GM19455 (cell line): ENCODE measurements around the gene CDH5.

Experiments used
- ATAC-seq: cut with Tn5 transposase; IDR thresholded peaks from one replicate; pipeline ENCODE4 v1.9.1; 2021; ENCODE audit not compliant: unreplicated experiment

The CDH5 gene

DNA sequence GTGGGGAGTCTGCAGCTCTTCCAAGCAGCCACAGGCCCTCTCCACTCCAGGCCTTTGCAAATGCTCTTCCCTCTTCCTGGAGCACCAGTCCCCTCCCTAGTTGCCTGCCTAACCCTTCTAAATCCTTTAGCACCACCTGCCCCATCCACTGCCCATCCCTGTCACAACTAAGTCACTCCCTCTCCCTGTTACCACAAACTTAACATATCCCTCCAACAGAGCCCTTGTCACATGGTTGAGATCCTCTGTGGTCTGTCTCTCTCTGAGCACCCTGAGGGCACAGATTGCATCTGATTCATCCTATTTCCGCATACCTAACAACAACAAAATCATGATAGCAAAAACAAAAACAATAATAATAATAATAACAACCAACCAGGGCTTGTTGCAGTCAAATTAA lies 49.6 kb downstream of the CDH5 start:
- no peak for ATAC-seq

DNA sequence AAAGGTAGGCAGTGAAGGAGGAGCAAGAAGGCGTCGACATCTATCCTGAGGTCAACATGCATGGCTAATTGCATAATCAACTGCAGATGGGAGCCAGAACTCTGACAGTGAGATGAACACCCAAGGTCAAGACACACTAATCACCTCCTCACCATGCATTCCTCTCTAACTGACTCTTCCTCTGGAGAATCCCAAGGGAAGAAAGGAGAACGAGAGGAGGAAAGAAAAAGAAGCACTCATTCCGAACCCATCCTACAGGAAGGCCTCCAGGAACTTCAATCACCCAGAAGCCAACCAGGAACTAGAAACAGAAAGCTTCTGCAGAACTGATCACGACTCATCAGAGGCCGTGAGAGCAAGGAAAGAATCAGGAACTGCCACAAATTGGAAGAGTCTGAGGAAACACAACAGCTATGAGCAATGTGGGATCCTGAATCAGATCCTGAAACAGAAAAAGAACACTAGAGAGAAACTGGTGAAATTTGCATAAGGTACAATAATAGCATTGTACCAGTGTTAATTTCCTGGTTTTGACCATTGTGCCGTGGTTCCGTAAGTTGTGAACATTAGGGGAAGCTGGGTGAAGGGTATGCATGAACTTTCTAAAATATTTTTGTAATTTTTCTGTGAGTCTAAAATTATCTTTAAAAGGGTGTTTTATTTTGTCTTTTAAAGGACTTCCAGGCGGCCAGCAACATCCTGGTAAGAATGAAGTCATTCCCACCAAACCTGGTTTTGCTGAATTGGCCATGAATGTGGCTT lies 50.6 kb downstream of the CDH5 start:
- ATAC-seq, result no peak

DNA sequence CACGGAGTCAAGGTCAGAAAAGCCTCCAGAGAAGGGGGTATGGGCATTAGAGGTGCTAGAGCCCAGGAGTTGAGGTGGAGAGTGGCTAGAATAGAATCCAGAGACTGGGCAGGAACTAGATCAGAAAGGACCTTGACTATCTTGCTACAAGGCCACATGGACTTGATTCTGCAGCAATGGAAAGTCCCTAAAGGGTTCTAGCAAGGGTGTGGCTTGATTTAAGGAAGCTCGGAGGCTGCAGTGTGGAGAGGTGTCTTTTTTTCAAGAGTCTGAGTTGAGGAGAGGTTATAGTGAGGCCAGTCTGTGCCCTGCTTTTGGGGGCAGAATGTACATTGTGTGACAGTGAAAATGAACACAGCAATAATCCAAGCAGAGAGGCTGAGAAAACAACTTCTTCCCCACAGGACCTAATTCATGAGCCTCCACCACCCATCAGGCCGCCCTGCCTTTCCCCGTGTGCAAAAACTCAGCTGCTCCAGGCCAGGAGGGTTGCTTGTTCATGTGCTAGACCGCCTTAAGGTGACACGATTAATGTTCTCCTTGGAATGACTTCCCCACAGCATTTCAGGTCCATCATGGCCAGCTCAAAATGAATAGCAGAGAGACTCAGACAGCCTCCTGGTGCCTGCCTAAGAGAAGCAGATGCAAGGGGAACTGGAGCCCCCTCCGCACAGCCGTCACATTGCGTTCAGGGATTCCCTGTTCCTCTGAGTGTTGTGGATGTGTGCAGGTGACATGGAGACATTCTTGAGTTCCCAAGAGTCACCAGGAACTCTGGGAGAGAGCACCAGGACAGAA lies 51.9 kb downstream of the CDH5 start:
- no peak for ATAC-seq

DNA sequence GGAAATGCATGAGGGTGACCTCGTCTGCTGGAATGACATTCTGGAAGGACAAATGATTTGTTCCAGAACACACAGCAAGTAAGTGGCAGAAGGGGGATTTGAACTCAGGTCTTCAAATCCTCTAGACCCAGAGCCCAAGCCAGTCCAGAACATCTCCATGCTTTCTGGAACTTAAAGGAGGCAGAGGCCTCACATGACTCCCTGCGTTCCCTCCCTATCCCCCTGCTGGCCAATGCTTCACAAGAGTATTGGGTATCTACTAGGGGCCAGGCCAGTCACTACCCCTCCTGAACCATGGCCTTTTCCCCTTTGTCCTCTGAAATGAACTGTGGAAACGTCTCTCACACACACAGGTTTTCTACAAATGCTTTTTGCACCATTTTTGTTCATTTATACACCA lies 53.0 kb downstream of the CDH5 start:
- ATAC-seq, result no peak

DNA sequence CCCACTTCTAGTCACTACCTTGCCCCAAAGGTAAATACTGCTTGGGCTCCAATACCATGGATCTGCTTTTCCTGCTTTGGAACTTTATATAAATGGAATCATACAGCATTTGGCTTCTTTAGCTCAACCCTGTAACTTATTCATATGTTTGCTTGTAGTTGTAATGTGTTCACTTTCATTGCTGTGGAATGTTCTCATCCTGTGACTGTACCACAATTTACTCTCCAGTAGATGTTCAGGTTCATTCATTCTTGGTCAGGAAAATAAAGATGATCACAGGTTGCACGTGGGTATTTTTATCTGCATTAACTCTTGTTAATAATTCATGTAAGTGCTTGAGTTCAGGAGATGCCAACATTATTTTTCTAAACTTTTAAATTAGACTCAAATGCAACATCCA lies 53.9 kb downstream of the CDH5 start:
- no peak for ATAC-seq

DNA sequence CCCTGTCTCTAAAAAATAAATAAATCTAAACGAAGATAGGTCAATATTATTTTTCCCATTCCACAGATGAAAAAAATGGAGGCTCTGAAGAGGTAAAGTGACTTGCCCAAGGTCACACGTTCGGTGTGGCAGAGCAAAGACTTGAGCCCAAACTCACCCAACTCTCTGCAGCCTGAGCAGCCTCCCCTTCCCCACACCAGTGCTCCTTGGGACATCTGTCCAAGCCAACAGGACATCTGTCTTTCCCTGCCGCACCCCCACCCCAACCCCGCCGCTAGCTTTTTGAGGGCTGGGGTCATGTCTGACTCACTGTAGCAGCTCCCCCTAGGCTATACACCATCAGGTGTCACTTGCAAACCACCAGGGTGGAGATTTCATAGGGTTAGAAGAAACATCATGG lies 55.4 kb downstream of the CDH5 start:
- ATAC-seq, result no peak

DNA sequence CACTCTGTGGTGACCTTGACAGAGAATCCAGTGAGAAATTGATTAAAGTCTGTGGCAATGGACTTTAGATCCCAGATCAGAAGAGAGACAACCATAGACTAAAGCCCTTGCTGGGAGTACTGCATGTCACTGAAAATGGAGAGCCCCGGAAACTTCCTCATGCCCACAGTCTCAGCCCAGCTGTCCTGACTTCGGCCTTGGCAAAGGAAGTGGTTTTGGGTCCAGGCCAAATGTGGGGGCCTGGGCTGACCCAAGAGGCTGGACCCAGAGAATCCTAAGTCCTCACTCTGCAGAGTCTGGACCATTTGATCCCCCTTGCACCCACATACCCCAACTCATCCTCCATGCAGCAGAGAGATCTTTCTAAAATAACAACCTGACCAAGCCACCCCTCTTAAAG lies 55.9 kb downstream of the CDH5 start:
- ATAC-seq, result no peak

DNA sequence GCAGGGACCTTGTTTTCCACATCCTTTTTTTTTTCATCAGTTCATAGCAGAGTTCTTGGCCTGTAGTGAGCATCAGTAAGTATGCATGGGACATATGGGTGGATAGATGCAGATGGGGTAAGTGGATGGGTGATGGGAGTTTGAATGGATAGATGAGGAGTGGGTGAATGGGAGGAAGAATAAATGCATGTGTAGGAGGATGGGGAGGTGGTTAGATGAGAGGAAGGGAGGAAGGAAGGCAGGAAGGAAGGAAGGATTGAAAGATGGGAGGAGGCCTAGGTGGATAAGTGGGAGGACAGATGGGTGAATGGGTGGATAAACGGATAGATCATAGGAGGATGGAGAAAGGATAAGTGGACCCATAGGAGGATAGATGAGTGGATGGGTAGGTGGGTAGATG lies 56.7 kb downstream of the CDH5 start:
- ATAC-seq, result no peak

DNA sequence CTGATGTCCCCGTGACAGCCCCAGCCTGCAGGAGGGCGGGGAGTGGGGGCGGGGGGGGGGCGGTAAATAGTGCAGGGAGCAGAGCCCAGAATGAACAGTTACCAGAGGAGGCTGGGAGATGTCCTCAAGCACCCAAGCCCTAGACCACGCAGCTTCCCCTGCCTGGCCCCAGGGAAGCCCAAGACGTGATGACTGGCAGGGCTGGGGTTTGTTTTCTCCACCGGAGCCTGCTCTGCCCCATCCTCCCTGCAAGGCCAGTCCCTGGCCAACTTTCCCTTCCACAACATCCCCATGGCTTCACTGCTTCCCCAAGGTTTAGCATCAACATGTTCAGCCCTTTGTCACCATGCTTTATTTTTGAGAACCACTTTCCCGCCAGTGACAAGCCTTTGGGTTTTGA lies 59.2 kb downstream of the CDH5 start:
- ATAC-seq, result no peak

DNA sequence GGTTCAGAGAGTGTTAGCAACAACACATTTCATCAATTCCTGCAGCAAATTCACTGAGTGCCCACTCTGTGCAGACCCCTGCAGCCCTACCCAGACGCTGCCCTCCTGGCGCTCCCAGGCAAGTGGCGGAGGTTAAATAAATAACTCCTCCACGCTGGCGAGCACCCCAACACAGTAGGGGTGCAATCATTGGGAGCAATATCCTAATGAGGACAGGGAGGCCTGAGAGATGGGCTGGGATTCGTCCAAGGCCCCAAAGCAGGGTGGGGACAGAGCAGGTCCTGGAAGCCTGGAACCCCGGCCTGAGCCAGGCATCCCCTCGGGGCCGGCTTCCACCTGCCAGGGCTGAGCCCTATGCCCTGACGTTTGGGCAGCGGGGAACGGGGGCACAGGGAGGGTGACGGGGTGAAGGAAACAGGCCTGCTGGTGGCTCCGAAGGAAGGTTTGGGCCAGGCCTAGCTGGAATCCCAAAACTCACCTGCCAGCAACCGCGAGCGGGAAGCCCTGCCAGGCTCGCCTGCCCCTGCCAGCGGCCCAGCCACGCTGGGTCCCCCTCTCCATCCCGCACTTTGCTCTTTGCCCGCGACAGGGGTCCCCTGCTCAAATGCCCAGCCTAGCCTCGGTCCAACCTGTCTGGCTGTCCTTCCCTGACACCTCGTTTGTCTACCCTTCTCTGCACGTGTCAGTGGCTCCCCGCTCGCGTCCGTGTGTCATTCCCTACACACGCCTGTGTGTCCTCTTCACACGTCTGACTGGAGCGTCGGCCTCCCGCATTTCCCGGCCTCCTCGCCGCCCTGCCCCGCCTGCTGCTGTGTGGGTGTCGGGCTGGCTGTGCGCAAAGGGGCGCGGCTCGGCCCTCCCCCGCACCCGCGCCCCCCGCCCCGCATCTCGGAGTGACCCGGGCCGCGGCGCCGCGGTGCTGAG lies 59.9 kb downstream of the CDH5 start:
- ATAC-seq, result no peak

DNA sequence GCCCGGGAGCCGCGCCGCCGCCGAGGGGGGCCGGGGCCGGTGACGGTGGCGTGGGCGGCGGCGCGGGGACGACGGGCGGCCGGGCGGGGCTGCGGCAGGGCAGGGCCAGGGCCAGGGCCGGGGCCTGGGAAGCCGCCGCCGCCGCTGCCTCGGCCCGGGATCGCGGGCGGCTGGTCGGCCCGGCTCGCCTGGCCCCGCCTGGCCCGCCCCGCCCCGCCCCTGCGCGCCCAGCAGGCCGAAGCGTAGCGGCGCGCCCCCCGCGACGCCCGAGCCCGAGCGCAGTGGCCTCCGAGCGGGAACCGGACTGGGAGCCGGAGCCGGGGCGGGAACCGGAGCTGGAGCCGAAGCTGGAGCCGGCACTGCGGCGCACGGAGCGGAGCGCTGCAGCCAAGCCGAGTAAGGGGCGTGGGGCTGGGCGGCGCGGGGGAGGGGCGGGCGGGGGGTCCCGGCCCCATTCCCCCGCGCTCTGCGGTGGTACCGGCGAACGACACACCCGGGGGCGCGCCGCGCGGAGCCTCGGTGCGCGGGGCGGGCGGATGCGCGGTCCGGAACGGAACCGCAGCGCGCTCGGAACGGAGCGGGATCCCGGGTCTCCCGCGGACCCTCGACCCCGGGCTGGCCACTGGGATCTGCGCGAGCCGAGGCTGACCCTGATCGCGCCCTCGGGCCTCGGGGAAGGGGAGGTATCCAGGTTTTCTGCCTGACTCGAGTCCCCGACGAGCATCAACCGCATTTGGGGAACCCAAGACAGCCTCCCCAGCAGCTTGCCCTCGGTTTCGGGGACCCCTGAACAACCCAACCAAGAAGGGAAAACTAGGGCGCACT lies 60.8 kb downstream of the CDH5 start, which contains the start of gene BEAN1:
Gene BEAN1, plus strand, starts transcription at position 260 of the 825 bp plus-strand sequence. CDS start 10,382 bp downstream, outside the sequence.
- no peak for ATAC-seq

DNA sequence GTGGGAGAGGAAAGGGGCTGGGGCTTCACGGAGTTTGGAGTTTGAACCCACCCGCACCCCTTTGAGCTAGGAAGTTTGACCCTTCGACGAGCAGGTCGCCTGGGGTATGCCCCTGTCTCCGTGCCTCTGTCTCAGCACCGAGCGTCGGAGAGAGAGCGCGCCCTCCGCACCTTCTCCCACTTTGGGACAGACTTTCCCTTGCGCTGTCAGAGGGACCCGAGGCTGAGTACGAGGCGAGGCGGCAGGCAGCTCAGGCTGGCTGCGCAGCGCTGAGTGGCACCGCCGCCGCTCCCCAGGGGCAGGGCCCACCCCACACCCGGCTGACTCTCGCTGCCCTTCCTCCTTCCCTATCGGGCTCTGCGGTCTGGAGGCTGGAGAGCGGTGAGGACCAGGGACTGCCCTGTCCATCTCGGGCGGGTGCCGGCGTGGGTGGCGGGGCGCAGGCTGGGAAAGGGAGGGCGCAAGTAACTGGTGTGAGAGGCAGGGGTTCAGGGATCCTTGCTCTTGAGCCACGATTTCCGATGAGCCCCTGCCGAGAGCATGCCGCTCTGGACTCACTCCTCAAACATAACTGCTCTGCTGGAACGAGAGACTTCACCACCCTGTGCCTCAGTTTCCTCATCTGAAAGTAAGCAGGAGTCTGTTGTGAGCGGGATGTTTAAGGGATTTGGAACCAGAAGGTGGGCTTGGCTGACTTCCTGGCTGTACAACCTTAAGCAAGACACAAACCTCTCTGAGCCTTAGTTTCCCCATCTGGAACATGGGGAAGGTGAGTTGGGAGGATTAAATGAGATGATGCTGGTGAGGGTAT lies 61.6 kb downstream of the CDH5 start:
- no peak for ATAC-seq

DNA sequence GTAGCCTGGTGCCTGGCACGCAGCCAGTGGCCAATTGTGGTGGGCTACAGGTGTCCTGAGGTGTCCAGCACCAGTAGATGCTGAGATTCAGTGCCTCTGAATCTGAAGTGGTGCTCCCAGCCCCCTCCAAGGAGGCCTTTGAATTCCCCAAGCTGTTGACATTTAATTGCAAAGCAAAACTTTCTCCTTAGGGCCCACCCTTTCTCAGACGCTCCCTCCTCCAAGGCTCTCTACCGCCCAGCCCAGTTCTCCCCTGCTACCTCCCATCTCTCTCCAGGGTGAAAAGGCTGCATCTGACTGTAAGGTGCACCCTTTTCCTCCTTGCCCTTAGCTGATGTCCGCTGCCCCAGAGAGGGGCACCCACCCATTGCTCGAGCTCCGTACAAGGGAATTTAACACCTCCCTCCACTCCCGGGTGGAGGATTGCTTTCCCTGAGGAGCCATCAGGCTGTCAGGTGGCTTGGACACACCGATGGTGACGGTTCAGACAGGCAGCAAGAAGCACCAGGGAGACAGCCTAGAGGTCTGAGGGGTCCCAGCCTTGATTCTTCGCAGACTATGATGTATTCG lies 62.3 kb downstream of the CDH5 start:
- no peak for ATAC-seq

DNA sequence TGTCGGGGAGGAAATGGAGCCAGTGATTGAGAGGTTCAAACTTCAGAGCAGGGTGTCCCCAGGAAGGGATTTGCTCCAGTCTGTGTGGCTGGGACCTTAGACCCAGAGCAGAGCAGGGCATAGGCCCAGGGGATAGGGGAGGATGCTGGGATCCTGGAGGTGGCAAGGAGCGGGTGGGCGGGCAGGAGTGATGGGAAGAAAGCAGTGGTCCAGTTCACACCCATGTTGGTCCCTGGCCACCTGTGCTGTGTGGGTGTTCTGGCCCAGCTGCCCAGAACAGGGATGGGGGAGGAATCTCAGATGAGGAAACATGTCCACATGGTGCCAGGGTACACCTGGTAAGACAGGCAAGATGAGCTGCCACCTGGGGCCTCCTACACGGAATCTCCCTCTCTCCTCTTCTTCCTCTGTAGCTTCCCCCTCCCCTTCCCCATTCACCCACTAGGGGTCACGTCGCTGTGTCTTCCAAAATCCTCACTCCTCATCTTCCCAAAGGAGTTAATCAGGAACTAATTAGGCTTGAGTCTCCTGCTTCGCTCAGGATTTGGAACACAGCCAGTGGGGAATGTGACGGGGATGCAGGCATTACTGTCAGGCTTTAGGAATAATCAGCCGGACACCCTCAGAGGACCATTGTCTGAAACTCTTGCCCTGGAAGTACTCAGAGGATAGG lies 62.9 kb downstream of the CDH5 start:
- ATAC-seq, result no peak

DNA sequence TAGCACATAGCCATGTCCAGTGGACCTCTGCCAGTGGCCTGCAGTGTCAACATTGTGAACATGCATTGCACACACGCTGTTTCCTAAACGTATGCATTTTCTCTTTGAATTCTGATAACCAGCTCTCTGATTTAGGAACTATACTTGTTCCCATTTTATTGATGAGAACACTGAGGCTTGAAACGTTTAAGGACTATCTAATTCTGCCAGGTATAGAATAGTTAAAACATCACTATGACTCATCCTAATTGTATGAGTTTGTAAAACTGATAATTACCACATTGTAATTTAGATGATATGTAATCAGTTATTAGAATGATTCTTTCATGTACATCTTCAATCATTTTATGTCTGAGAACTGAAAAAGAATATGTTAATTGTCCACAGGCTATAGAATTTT lies 63.7 kb downstream of the CDH5 start:
- ATAC-seq, result no peak

DNA sequence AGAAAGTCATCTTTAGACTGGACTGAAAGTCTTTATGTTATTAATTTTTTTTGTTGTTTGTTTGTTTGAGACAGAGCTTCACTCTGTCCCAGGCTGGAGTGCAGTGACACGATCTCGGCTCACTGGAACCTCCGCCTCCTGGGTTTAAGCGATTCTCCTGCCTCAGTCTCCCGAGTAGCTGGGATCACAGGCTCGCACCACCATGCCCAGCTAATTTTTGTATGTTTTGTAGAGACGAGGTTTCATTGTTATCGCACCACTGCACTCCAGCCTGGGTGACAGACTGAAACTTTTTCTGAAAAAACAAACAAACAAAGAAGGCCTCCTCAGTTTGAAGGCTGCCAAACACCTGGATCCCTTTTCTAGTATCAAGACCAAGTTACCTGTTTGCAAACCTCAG lies 65.3 kb downstream of the CDH5 start:
- ATAC-seq, result no peak

DNA sequence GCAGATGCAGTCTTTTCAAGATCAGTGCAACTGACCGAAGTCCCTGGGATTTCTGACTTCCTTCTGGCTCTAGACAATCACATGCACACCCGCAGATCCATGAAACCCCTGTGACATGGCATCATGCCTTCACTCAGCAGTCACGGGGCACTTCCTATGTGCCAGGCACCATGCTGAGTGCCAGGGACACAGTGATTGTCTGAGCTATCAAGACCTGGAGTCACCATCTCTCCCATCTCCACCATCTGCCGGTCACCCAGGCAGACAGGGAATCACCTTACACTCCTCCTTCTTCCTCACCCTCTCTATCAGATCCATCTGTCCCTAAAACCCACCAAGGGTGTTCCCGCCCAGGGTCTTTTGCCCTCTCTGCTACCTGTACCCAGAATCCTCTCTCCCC lies 65.9 kb downstream of the CDH5 start:
- ATAC-seq, result no peak

DNA sequence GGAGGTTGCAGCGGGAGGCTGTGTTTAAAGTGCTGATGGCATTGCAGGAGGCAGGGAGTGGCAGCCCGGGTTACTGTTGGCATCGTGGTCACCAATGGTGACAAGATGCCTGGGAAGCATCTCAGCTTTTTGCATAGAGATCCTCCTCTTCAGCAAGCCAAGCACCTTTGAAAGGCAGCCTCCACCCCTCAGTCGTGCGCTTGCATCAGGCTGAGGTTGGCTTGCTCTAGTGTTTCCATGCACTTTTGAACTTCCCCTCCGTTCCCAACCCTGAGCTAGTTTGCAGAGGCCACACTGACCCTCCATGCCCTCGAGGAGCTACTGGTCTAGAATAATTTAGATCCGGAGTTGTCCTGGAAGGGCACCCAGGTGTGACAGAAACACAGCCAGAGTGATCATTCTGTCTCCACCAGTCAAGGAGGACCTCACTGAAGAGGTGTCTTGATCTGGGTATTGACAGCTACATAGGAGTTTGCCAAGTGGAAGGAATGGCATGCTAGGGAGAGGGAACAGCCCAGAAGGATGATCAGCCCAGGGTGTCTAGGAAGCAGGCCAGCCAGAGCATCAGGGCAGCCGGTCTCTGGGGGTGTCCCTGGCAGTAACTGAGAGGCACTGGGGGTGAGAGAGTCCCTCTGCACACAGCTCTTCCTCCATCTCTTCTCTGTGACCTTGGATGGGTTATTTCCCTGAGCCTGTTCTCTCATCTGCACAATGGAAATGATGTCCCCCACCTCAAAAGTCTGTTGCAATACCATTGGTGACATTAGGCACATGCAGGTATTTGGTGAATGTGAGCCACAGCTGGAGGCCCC lies 68.3 kb downstream of the CDH5 start:
- no peak for ATAC-seq
